PFSK-1 (cell line): Measurements from ENCODE around the gene ZNF580.

Source experiments
- FOXP2 ChIP-seq: optimal IDR thresholded peaks from 2 replicates; pipeline ENCODE3; 2011; ENCODE audit warnings: borderline replicate concordance, control low read depth, inconsistent platforms; ENCODE audit not compliant: insufficient read depth; ENCODE audit errors: extremely low read length, extremely low read depth
- POLR2AphosphoS5 ChIP-seq: IDR thresholded peaks from 2 replicates; pipeline ENCODE4 v1.6.1; 2012; ENCODE audit warnings: low read depth, mild to moderate bottlenecking, control low read depth, low read length, moderate library complexity
- SIN3A ChIP-seq: IDR thresholded peaks from 2 replicates; pipeline ENCODE4 v1.6.1; 2012; ENCODE audit warnings: mild to moderate bottlenecking, low read length, moderate library complexity, borderline replicate concordance; ENCODE audit not compliant: insufficient read depth

GRCh38 chr19:55652311-55653128 lies 11.7 kb downstream of the ZNF580 start:
- TF ChIP-seq SIN3A (no peak), POLR2AphosphoS5 (no peak), FOXP2 (no peak)
